T1000 (cell line): ENCODE measurements around the gene ASIC2.

Experiments
- DNase-seq: peaks from one replicate; lab custom pipeline; 2025; ENCODE audit warnings: mixed read lengths; lab: John Stamatoyannopoulos, UW

The ASIC2 gene

DNA sequence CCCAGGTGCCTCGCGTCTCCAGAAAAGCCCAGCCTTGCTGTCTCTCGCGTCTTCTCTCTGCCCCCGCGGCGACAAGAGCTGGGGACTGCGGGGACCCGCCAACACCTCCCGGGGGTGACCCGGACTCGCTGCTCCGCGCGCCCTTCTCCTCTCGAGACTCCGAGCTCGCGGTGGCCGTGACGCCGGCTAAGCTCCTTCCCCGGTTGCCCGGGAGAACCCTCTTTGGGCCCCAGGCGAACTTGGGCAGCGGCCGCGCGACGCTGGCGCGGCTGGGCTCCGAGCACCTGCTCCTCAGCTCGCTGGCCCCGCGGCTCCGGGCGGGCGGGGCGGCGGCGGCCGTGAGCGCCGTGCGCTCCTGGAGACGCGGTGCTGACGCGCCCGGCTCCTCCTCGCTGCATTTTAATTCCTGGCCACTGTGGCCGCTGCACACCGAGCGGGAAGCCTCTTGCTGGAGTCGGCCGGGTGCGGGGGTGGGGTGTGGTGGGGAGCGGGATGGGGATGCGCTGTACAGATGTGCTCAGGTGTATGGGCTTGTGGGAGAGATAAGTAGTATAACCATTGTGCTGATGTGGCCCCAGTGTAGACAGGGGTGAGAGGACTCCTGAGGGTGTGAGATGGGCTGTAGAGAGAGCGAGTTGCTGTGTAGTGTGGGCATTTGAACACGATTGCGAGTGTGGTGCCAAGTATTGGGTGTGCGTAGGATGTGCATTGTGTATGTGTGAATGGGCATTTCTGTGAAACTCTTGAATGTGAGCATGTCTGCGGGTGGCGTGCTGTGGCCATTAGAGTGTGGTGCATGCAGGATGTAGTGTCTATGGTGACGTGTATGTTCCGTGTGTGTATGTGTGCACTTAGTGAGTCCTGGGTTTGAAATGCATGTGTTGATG lies at the start of gene ASIC2:
Gene ASIC2 (minus strand): TSS at position 315 of the 887 bp plus-strand sequence.
- DNase-seq: no peak

DNA sequence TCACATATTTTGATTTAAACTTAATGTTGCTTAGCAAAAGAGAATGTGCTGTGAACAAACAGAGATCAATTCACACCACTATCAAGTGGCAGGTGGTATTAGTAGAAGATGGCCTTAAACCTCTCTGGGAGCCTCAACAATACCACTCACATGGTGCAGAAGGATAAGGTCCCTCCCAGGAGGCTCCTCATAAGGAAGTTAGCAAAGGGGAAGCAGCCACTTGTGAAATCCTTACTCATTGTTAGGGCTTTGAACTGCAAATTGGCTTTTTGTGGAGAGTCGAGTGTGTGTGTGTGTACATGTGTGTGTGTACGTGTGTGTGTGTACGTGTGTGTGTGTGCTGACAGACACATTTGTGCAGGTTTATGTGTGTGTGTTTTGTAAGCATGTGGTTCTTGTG lies 48.9 kb upstream of the ASIC2 start:
- no peak for DNase-seq

DNA sequence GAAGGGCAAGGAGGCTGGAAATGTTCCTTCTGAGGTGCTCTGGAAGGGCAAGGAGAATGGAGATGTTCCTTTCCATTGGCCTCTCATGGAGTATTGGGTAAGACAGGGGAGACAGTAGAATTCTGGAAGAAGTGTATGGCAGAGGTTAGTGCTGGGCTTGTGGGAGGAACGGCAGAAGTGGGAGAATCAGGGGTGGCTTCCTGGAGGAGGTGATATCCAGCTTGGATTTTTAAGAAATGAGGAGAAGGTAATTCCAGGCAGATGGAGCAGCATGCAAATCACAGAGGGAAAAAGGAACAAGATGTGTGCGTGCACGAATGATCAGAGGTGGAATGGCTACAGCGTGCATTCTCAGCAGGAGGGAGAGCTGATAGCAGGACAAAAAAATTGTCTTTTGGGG lies 45.1 kb upstream of the ASIC2 start:
- no peak for DNase-seq

DNA sequence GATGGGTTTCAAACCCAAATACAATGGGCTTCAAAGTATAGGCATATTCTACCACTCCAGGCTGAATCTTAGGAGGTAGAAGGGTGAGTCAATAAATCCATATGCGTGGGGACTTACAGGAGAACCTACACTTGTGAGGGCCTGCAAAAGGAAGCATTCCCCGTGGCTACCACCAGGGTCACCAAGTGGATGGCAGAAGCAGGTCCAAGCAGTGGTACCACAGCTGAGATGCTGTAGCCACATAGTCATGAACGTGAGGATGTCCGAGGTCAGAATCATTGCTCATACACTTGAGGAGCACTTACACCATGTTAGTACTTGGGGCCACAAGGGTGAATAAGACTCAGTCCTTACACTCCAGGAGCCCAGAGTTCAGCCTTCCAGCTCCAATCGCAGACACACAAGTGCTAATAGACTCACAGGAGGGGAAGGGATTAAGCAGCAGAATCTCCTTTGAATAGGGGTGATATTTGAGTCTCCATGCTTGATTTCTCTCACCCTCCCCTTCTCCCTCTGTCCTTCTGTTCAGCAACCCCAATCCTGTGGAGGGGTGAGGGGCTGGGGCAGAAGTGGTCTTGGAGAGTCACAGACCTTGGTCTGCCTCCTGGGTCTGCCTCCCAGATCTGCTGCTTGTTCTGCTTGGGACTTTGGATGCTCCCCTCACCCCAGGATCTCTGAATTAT lies 42.5 kb upstream of the ASIC2 start:
- DNase-seq: no peak

DNA sequence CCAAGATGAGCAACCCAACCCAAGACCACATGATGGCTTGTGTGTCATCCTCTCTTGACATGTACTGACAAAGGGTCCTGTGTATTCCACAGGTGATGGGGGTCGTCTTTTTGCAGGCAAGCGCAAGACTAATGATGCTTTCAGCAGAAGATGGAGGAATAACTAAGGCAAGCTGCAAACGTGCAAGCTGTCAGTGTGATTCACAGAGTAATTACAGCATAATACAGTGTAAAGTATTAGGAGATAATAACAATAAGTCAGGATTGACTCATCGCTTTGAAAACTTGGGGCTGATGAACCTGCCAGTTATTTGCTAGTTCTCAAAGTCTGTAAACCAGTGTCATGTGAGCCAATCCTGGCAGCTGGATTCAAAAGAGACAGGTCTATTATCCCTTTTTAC lies 41.6 kb upstream of the ASIC2 start:
- DNase-seq: no peak

DNA sequence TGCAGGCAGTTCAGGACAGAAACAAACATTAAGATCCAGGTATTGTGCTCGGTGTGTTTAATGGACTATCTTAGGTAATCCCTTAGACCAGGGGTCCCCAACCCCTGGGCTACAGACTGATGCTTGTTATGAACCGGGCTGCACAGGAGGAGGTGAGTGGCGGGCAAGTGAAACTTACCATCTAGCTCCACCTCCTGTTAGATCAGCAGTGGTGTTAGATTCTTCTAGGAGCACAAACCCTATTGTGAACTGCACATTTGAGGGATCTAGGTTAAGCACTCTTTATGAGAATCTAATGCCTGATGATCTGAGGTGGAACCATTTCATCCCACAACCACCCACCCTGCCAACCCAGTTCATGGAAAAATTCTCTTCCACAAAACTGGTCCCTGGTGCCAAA lies 37.8 kb upstream of the ASIC2 start:
- no peak for DNase-seq

DNA sequence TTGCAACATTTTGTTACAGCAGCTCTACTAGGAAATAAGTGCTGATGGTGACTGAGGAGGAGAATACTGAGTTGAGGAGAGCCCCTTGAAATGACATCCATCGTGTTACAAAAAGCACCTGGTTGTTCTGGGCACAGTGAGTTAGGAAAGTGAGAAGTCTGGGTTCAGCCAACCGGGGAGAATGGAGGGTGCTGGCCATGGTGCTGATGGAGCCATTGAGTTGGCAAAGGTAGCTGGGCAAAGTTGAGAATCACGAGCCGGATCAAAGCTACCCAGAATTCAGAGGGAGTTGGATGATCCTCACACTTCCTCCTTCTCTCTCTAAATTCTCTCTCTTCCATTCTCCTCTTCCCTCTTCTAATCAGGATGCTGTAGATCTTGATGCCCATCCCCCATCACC lies 35.0 kb upstream of the ASIC2 start:
- DNase-seq: no peak

DNA sequence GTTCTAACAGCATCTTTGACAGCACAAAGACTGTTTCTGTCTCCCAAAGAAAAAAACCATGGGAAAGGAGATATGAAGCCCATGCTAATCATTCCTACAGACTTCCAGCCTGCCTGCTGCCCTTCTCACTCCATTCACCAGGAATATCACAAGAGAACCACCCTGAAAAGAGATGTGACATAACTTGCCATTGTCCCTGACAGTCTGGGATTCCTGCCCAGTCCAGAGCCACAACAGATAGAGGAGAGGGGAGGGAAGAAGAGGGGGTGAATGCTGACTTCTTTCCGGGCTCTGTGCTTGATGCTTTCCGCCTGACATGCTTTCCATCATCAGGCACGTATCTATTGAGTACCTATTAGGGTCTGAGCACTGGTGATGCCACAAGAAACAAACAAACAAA lies 31.6 kb upstream of the ASIC2 start:
- no peak for DNase-seq

DNA sequence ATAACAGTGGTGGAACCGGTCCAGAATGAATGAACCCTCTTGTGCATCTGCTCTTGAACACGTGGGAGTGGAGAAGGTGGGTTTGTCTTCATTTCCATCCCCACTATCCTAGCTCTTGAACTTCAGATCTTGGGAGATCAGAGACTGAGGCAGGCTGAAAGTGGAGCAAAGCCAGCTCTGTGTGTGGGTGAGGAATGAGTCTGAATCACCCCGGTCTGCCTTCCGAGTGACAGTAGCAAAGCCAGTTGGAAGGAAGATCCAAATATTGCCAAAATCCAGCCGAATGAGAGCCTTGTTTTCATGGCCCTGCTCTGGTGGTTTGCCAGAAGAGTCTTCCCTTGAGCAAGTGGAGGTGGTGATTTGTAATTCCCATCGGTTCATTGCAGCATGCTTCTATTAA lies 29.0 kb upstream of the ASIC2 start:
- DNase-seq: no peak

DNA sequence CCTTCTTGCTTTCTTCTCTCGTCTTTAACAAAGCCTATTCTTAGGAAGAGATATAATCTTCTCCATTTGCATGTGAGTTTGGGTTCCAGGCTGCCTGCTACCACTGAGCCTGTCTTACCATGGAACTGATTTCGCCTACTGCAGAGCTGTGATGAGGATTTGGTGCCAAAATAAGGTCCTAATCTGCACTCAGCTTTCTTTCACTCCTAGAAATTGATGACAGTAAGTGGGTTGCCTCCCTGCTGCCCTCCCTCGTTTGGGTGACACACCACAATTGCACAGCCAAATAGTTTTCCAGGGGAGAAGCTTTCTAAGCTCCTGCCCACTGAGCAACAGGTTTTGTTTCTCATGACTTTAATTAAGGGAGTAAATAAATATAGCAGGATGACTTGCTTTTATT lies 25.1 kb upstream of the ASIC2 start:
- DNase-seq: no peak

DNA sequence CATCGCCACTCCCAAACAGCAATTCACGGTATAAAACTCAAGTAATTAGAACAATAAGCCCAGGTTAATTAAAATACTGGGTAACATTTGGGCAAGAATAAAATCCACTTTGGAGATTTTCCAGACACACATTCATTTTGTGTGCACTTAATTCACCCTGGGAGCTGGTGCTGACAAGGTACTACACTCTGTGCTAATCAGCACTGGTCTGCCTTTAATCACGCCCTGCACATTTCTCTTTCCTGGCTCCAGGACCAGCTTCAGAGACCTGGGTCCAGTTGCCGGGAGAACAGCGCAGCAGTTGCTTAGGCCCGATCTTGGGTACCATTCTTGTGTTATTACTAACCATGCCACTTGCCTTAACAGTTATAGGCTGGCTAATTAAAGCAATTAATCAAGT lies 23.7 kb upstream of the ASIC2 start:
- no peak for DNase-seq

DNA sequence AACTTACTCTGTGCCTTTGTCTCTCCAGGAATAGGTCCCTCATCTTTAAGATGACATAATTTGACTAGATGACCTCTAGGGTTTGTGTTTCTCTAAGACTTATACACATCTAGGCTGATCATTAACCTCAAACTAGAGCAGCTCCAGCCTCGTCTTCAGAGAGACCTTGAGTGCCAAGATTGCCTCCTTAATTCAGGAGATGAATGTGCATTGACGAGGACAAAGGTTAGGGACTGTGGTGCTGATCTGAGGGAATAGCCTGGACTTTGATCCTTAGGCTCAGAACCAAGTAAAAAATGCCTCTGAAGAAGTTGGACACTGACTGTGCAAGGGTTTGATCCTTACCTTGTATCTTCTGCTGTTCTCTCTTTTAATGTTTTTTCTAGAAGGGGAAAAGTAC lies 17.2 kb upstream of the ASIC2 start:
- DNase-seq: no peak

DNA sequence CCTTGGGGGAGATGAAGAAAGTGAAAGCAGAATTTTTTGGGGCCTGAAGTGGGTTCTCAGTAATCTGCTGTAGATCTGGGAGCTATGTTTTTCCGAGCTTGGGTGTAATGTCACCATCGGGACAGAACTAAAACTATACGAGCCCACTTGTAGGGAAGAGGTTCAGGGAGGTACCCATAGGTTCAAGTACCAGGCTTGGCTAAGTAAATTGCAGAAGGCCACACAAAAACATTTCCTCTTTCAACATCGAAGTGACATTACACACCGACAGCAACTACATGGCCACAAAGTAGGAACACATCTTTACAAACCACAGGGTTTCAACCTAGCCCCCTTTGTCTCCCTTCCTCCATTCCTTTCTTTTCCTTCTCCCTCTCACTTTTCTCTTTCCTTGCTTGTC lies 10.2 kb upstream of the ASIC2 start:
- no peak for DNase-seq

DNA sequence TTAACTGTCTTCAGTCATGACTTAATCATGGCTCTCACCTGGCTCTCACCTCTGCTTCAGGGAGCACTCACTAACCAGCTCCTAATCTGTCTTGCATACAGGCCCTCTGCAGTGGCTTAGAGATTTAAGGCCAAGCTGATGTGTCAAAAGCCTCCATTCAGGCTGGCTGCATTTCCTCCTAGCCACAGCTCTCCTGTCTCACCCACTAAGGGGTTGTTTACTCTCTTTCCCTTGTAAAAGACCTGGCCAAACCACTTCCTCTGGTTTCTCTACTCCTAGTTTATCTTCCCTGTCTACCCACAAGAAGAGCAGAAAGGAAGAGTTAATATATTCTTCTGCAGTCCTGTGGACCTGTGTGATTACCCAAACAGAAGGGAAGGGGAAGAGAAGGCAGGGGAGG lies 9.3 kb upstream of the ASIC2 start:
- DNase-seq: no peak

DNA sequence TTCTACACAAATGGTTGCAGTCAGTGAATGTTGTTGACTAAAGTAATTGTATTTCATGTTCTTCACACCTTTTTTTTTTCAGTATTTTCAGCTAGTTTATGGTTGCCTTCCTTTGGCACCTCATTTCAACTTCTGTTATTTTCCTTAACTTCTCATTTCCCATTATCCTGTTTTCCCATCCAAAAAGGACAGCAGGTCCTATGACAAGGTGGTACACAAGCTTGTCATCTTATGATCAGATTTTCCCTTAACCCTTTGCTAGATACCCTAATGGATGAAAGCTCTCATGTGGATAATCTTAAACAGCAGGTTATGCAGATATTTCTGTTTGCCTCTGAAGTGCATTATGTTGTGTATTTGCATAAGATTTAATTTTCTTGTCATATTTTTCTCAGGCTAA lies 7.1 kb upstream of the ASIC2 start:
- DNase-seq: no peak

DNA sequence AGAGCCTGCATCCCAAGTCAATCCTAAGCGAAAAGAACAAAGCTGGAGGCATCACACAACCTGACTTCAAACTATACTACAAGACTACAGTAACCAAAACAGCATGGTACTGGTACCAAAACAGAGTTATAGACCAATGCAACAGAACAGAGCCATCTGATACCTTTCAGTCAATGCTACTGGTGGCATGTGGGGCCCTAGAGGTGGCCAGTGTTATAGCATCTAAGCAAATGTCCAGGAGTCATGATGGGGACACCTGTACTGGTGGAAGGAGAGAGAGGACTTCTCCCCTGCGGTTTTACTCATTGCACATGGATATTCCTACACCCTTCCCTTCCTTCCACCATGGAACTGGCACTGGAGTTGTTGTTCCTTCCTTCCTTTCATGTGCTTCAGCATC lies 6.0 kb upstream of the ASIC2 start:
- DNase-seq: no peak

DNA sequence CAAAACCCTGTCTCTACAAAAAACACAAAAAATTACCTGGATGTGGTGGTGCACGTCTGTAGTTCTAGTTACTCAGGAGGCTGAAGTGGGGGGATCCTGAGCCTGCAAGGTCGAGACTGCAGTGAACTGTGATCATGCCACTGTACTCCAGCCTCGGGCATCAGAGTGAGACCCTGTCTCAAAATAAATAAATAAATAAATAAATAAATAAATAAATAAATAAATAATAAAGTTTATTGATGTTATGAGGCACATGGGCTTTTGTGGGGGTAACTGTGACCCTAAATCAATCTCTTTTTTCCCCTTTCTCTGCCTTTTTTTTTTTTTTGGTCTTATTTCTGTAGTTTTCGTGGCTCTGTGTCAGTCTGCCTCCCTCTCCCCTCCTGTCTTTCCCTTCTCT lies 4.5 kb upstream of the ASIC2 start:
- DNase-seq: no peak

DNA sequence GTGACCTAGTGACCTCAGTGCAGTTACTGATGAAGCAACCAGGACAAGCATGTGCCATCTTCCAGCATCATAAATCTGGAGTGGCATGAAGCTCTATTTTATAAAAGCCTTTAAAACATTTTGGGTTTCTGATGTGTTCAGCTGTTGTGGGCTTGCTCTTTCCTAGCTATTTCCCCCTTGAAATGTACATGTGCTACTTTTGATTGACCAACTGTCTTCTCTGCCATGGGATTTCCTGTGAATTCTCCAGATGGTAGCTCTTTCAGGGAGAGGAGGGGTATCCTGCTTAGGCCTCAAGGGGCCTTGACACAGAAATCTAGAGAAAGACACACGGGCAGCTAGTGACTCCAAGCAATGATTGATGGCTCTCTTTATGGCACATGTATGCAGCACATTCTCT lies 1.9 kb upstream of the ASIC2 start:
- no peak for DNase-seq

DNA sequence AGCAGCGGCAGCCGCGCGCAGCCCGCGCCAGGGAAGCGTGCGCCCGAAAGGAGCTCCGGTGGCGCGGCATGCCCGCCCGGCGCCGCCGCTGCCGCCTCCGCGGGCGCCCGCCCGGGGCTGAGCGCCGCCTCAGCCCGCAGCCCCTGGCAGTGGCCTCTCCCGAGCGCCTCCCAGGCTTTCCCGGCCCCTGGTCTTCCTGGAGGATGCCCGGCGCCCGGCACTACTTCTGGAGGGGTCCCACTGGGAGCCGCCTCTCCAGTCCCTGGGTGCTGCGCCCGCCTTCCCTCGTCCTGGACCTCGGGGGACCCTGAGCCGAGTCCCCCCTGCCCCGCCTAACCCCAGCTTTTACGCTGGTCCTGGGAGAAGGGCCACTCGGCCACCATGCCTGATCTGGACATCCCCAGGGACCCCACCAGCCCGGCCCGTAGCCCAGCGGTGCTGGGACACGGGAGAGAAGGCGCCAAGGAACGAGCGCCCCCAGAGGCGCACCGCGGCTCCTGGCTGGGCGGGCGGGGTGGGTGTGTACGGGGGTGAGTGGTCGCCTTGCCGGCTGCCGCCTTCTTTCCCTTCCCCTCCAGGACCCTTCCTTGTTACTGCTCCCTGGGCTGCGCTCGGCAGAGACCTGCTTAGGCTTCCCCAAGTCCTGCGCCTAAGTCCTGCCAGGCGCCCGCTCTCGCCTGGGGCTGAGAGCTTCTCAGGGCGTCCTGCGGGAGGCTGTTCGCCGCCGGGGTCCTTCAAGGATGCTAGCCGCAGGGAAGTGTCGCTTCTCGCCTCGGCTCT lies 704 bp downstream of the ASIC2 start:
- DNase-seq: no peak

DNA sequence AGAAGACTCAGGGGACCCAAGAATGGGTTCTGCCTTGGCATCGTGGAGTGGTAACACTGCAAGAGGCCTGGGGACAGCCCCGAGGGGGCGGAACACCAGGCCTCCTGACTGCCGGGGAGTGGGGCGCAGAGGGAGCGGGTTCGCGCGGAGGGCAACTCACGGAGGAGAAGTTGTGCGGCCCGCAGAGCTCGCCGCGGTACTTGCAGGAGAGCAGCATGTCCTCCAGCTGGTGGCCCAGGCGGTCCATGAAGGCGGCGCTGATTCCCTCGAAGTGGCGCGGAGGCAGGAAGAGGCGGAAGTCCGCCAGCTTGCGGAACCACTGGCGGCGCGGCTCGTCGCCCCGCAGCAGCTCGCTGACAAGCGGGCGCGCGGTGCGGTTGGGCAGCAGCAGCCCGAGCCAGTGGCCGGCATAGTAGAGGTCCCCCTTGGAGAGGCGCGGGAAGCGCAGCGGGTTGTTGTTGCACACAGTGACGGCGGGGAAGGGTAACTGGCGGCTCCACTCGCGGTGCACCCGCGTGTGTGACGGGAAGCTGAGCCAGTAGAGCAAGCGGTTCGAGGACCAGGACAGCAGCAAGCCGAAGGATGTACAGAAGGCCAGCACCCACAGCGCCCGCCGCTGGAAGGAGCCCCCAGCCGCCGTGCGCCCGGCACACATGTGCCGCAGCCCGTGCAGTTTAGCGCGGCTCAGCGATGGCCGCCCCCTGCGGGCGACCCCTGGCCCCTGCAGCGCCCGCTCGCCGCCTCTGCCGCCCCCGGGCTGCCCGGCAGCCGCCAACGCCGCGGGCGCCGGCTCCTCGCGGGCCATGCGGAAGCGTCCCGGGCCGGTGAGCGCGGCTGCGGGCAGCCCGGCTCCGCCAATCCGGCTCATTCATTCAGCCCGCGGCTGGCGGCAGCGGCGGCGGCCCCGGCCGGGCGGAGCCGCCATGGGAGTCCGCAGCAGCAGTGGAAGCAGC lies 1.6 kb downstream of the ASIC2 start:
- DNase-seq: no peak

DNA sequence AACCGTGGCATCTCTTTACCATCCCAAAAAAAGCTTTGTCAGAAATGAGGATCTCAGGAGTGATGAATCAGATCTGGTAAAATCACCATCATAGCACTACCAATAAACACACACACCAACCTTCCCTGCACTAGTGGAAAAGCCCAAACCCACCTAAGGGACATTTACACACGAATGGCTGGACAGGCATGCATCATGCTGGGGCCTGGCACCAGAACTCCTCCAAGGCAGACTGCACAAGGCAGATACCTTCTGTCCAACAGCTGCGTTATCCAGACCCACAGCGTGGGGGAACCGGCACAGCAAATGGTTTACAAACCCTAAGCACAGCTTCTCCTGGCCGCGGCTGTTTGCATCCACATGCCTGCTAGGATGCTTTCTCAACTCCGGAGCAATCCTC lies 2.8 kb downstream of the ASIC2 start:
- DNase-seq: no peak

DNA sequence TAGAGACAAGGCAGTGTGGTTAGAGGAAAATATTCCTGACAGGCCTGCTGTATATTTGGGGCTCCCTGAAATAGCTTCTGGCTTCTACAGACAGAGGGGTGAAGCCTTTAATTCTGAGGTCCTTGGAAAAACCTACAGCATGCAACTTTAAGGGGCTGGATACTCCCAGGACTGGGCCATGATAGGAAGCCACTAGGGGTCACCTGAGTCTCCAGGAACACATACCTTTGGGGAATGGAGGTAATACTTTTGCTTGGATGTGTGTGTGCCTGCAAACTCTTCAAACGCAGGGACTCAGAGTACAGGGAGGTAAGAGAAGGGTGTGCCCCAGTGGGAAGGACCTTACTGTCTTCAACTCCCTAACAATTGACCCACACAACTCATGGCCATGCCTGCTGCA lies 4.1 kb downstream of the ASIC2 start:
- no peak for DNase-seq
